HG03097 (cell line): ENCODE data around the gene RPS25.
"Not testable (repeated sequence)": the region's sequence is repeated elsewhere in the genome, so short reads cannot be mapped to it uniquely, and the experiment has no call there.

Experiments
- ATAC-seq: cut with Tn5 transposase; IDR thresholded peaks from one replicate; pipeline ENCODE4 v1.9.1; 2021; ENCODE audit not compliant: unreplicated experiment, low FRiP score

RPS25 gene

GRCh38 chr11:119017377-119017776 lies 766 bp downstream of the RPS25 start:
- not testable (repeated sequence) for ATAC-seq

GRCh38 chr11:119016216-119017009 lies 1.7 kb downstream of the RPS25 start:
- ATAC-seq = no peak

GRCh38 chr11:119015054-119015611 lies 3.0 kb downstream of the RPS25 start:
- no peak for ATAC-seq

GRCh38 chr11:119014209-119014924 lies 3.8 kb downstream of the RPS25 start:
- no peak for ATAC-seq

GRCh38 chr11:119012629-119013170 lies 5.4 kb downstream of the RPS25 start:
- ATAC-seq = no peak

GRCh38 chr11:119011476-119012053 lies 6.6 kb downstream of the RPS25 start:
- ATAC-seq = no peak

GRCh38 chr11:119006656-119007055 lies 11.5 kb downstream of the RPS25 start:
- ATAC-seq = no peak

GRCh38 chr11:119000906-119001305 lies 17.2 kb downstream of the RPS25 start:
- no peak for ATAC-seq

GRCh38 chr11:118998822-118999221 lies 19.3 kb downstream of the RPS25 start:
- no peak for ATAC-seq

GRCh38 chr11:118998388-118998717 lies 19.8 kb downstream of the RPS25 start:
- no peak for ATAC-seq

- ATAC-seq = peak; percentile 87
Observed at GRCh38 chr11:118997627-118998387, 20.3 kb downstream of the RPS25 start, which contains the start of gene CENATAC. TSS of gene CENATAC (plus strand) at chr11:118998138. CDS start at chr11:118998198, 60 bp downstream.

GRCh38 chr11:118996926-118997626 lies 21.1 kb downstream of the RPS25 start:
- peak; percentile 3 for ATAC-seq

GRCh38 chr11:118991486-118992038 lies 26.6 kb downstream of the RPS25 start:
- ATAC-seq = not testable (repeated sequence)

- ATAC-seq = no peak
Observed at GRCh38 chr11:118988280-118988679, 29.9 kb downstream of the RPS25 start.

GRCh38 chr11:118984825-118985224 lies 33.3 kb downstream of the RPS25 start:
- no peak for ATAC-seq

- ATAC-seq = not testable (repeated sequence)
Observed at GRCh38 chr11:118984337-118984736, 33.8 kb downstream of the RPS25 start.

- ATAC-seq = no peak
Observed at GRCh38 chr11:118980191-118980881, 37.8 kb downstream of the RPS25 start.

GRCh38 chr11:118979434-118979833 lies 38.7 kb downstream of the RPS25 start:
- ATAC-seq = no peak
